Coronary artery (tissue), 2 donors: Measurements from ENCODE around the gene DUS1L.

Experiments
- DNase-seq: peaks from one replicate; pipeline ENCODE4 v3.0.0-alpha.2; 2017; ENCODE audit warnings: low spot score
- H3K27ac ChIP-seq, 2 donors: fragments of 200-600 bp; sonication (generic); one replicate each; pipeline ENCODE4 v1.5.1; 2016 to 2019
- H3K4me3 ChIP-seq: fragments of 200-600 bp; sonication (generic); 2 replicates; pipeline ENCODE4 v1.5.1; 2016; ENCODE audit warnings: mild to moderate bottlenecking, moderate library complexity
- TF ChIP-seq, protein P1 (sequence below): fragments of 200-600 bp; sonication (generic); IDR thresholded peaks from one replicate; pipeline ENCODE4 v1.5.1; 2019; ENCODE audit warnings: antibody characterized with exemption

Gene DUS1L

GRCh38 chr17:82090549-82091263 lies 25.1 kb upstream of the DUS1L start:
- TF ChIP-seq, protein P1, sequence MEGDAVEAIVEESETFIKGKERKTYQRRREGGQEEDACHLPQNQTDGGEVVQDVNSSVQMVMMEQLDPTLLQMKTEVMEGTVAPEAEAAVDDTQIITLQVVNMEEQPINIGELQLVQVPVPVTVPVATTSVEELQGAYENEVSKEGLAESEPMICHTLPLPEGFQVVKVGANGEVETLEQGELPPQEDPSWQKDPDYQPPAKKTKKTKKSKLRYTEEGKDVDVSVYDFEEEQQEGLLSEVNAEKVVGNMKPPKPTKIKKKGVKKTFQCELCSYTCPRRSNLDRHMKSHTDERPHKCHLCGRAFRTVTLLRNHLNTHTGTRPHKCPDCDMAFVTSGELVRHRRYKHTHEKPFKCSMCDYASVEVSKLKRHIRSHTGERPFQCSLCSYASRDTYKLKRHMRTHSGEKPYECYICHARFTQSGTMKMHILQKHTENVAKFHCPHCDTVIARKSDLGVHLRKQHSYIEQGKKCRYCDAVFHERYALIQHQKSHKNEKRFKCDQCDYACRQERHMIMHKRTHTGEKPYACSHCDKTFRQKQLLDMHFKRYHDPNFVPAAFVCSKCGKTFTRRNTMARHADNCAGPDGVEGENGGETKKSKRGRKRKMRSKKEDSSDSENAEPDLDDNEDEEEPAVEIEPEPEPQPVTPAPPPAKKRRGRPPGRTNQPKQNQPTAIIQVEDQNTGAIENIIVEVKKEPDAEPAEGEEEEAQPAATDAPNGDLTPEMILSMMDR: no peak
- Histone ChIP-seq H3K4me3 (no peak overlapping the region), H3K27ac (no peak overlapping the region)
- DNase-seq: no peak

GRCh38 chr17:82089723-82090548 lies 24.3 kb upstream of the DUS1L start:
- no peak overlapping the region for H3K27ac ChIP-seq
- H3K4me3 ChIP-seq: no peak overlapping the region
- TF ChIP-seq, protein P1: no peak
- no peak for DNase-seq

GRCh38 chr17:82088838-82089722 lies 23.5 kb upstream of the DUS1L start:
- TF ChIP-seq, protein P1: no peak
- Histone ChIP-seq H3K27ac (no peak overlapping the region), H3K4me3 (no peak overlapping the region)
- no peak for DNase-seq

DNA sequence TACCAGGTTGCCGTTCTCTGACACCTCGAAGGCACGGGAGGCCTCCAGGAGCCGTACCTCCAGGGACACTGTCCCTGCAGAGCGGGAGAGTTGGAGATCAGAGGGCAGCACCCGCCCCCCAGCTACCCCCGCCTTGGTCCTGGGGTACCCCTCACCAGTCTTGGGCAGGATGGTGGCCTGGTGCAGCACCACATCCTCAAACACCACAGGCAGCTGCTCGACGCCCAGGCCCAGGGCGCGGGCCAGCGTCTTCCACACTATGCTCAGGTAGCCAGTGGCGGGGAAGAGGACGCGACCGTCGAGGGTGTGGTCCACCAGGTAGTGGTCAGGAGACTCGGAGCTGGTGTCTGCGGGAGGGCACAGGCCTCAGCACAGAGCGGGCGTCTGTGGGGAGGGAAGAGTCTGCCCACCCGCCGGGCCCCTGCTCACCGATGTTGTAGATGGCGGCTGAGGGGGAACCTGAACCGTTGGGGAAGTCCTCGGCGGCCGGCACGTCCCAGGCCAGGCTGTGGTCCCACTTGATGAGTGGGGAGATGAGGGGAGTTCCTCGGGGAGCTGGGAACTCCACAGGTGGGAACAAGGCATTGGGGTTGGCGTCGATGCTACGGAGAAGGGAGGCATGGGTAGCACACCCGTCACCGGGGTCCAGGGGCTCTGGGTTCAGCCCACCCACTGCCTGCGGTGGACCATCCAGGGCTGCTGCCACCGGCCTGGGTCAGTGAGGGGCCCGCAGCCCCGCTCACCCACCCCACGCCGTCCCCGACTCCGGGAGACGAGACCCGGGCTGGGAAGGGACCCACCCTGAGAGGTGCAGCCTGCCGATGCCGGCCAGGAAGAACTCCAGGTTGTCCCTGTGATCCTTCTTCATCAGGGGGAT lies 22.6 kb upstream of the DUS1L start:
- TF ChIP-seq, protein P1: no peak
- H3K4me3 ChIP-seq: no peak overlapping the region
- H3K27ac ChIP-seq: no peak overlapping the region
- no peak for DNase-seq

DNA sequence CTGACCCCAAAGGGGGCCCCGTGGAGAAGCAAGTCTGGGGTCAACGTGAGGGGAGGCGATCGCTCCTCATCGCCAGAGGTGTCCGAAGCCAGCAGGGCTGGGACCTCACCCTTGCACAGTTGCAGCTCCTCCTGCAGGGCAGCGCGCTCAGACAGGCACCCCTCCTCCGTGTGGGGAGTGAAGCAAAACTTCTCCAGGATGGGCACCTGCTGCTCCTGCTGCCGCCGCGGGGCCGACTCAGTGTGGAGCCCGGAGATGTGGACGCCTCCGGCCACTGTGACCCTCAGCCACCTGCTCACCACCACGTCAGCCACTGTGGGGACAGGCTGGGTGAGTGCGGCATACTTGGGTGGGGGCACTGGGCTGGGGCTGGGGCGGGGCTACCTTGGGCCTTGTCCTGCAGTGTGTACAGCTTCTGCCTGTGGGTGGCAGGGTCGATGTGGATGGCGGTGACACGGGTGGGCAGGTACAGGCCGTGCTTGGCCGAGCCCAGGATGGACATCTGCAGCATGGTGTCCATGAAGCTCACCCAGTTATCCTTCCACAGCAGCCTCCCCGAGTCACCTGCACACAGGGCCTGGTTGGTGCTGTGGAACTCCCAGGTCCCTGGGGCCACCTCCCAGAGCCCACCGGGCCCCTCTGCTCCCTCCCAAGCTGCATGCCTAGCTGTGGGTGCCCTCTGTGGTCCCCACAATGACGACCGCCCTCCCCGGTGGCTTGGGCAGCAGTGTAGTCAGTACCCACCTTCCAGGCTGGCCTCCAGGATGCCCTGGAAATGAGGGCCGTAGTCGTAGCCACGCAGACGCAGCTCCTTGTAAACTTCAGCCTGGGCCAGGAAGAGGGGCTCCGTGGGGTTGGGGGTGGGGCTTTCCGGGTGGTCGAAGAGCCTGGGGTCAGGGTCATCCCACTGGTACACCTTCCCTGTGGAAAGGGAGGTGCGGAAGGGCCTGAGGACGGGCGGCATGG lies 21.6 kb upstream of the DUS1L start:
- TF ChIP-seq, protein P1: no peak
- no peak for DNase-seq
- Histone ChIP-seq H3K27ac (no peak overlapping the region), H3K4me3 (no peak overlapping the region)
